OCI-LY7 (cell line): ENCODE data around the gene TCP11L2. TPM values are rescaled to one million over a fixed set of nuclear protein-coding genes. Genes with fewer than 3 reads are reported as not detected.

Source experiments
- BruUV-seq: library from RNA; stranded (reverse); fragments of 400-500 nt; replicated peaks from 2 replicates; lab custom pipeline; 2021; lab: Mats Ljungman, UMichigan
- CTCF ChIA-PET: fragments of 300-600 bp; sonication (Branson Sonifier 250); formaldehyde crosslinking; loops from one replicate; lab custom pipeline; 2022; ENCODE audit warnings: antibody characterized with exemption; ENCODE audit not compliant: unreplicated experiment; lab: Charles Lee
- POLR2A ChIA-PET: fragments of 300-600 bp; sonication (Branson Sonifier 250); formaldehyde crosslinking; loops from one replicate; lab custom pipeline; 2022; ENCODE audit warnings: antibody characterized with exemption; lab: Charles Lee
- DNase-seq: peaks from one replicate; pipeline ENCODE4 v3.0.0-alpha.2; 2015; ENCODE audit warnings: low spot score
- H2AFZ ChIP-seq: fragments of 200-600 bp; sonication (generic), shearing (Covaris generic); 2 replicates; pipeline ENCODE4 v1.6.1; 2014; ENCODE audit warnings: mild to moderate bottlenecking, antibody characterized with exemption, low read length, moderate library complexity
- H3K27ac ChIP-seq: fragments of 200-600 bp; sonication (generic); 2 replicates; pipeline ENCODE4 v1.5.1; 2014; ENCODE audit warnings: mixed run types, low read depth, mild to moderate bottlenecking, moderate library complexity, low read length, inconsistent platforms; ENCODE audit not compliant: poor library complexity, severe bottlenecking
- H3K36me3 ChIP-seq: fragments of 200-600 bp; sonication (generic); 2 replicates; pipeline ENCODE4 v1.6.1; 2014; ENCODE audit warnings: mild to moderate bottlenecking, antibody characterized with exemption, low read length, moderate library complexity, mixed read lengths; ENCODE audit not compliant: insufficient read depth
- H3K4me1 ChIP-seq: fragments of 200-600 bp; sonication (generic); 2 replicates; pipeline ENCODE4 v1.5.1; 2014; ENCODE audit warnings: mild to moderate bottlenecking, low read length; ENCODE audit not compliant: insufficient read depth, poor library complexity, severe bottlenecking
- H3K4me2 ChIP-seq: fragments of 200-600 bp; sonication (generic); 2 replicates; pipeline ENCODE4 v1.6.1; 2014; ENCODE audit warnings: mild to moderate bottlenecking, low read length
- H3K4me3 ChIP-seq: fragments of 200-600 bp; sonication (generic); 2 replicates; pipeline ENCODE4 v1.5.1; 2014; ENCODE audit warnings: mild to moderate bottlenecking, low read depth, low read length; ENCODE audit not compliant: poor library complexity, severe bottlenecking
- H3K79me2 ChIP-seq: fragments of 200-600 bp; sonication (generic); 2 replicates; pipeline ENCODE4 v1.6.1; 2016; ENCODE audit warnings: low read depth, mild to moderate bottlenecking, low read length, moderate library complexity, mixed read lengths; ENCODE audit not compliant: insufficient read depth
- H3K9me2 ChIP-seq: fragments of 200-600 bp; sonication (generic); 2 replicates; pipeline ENCODE4 v1.6.1; 2016; ENCODE audit warnings: mild to moderate bottlenecking, low read length, mixed read lengths; ENCODE audit not compliant: insufficient read depth
- H3K9me3 ChIP-seq: fragments of 200-600 bp; sonication (generic); 2 replicates; pipeline ENCODE4 v1.6.1; 2014; ENCODE audit warnings: mild to moderate bottlenecking, mixed run types, low read length, mixed read lengths
- H4K20me1 ChIP-seq: fragments of 200-600 bp; sonication (generic); 2 replicates; pipeline ENCODE4 v1.6.1; 2014; ENCODE audit warnings: mild to moderate bottlenecking, antibody characterized with exemption, low read length, moderate library complexity, mixed read lengths; ENCODE audit not compliant: insufficient read depth
- CTCF ChIP-seq: fragments of 200-600 bp; sonication (generic); conservative IDR thresholded peaks from 2 replicates; pipeline ENCODE4 v1.5.1; 2014; ENCODE audit warnings: mild to moderate bottlenecking, antibody characterized with exemption, low read length, moderate library complexity, mixed read lengths
- EZH2phosphoT487 ChIP-seq: fragments of 200-600 bp; sonication (generic); IDR thresholded peaks from 2 replicates; pipeline ENCODE4 v1.6.1; 2018; ENCODE audit warnings: low read depth, borderline replicate concordance, mild to moderate bottlenecking, mixed run types, antibody characterized with exemption, low read length, moderate library complexity, mixed read lengths
- intact Hi-C: fragments of 100-400 bp; cut with micrococcal nuclease; formaldehyde crosslinking; loops from one replicate; pipeline ENCODE4 v1.10.0; 2022; ENCODE audit not compliant: unreplicated experiment
- total RNA-seq, 2 experiments: library from RNA; depleted of rRNA in 1 of 2; stranded (reverse); fragments of >200 nt in 1 of 2; shearing (Covaris generic) in 1 of 2; gene quantifications; 2 replicates each; pipeline ENCODE4 v1.2.3, GENCODE V29; 2014 to 2022

Gene TCP11L2
- total RNA-seq, 2 experiments from 2014 or later = 1.8 to 9.8 TPM

- TF ChIP-seq CTCF = no peak
- TF ChIP-seq EZH2phosphoT487 = no peak
- intact Hi-C loops = loop anchor here (2.0 to 5.0 kb wide), 3 partner anchors 52 to 656 kb away; partner anchors contain the start of genes CKAP4, POLR3B and TMEM263
- CTCF ChIA-PET = interaction anchor here (1.6 kb wide), 1 partner anchor 57 kb away, joined by 5 read pairs; the partner anchor contains the start of gene POLR3B
- BruUV-seq = no TSS peak
- H3K4me3 ChIP-seq = peak overlapping the region; percentile 95
- POLR2A ChIA-PET = interaction anchor here (0.5 to 2.0 kb wide), 9 partner anchors 9 to 839 kb away, joined by 3 to 7 read pairs (median 6); partner anchors contain the start of gene POLR3B
- H3K9me3 ChIP-seq = no peaks in the 10 kb centered on the region
- H3K79me2 ChIP-seq = no peaks in the 10 kb centered on the region
- no peaks in the 10 kb centered on the region for H3K36me3 ChIP-seq
- H3K4me1 ChIP-seq = peaks cover 43% of the 10 kb centered on the region
- H3K9me2 ChIP-seq = no peaks in the 10 kb centered on the region
- H3K27ac ChIP-seq = peak overlapping the region; percentile 57
- no peaks in the 10 kb centered on the region for H4K20me1 ChIP-seq
- no peak for DNase-seq
- peak overlapping the region; percentile 86 for H3K4me2 ChIP-seq
- peak overlapping the region; percentile 93 for H2AFZ ChIP-seq
These were observed 1.3 kb upstream of the TCP11L2 start for GRCh38 chr12:106301241-106301610.

GRCh38 chr12:106301611-106302321, 767 bp upstream of the TCP11L2 start:
- TF ChIP-seq EZH2phosphoT487 = no peak
- no peak for TF ChIP-seq CTCF
- Histone ChIP-seq H3K36me3 (no peaks in the 10 kb centered on the region), H2AFZ (peak overlapping the region; percentile 93), H3K4me2 (peak overlapping the region; percentile 86), H3K9me3 (no peaks in the 10 kb centered on the region), H3K4me3 (peak overlapping the region; percentile 95), H4K20me1 (no peaks in the 10 kb centered on the region), H3K9me2 (no peaks in the 10 kb centered on the region), H3K4me1 (peaks cover 48% of the 10 kb centered on the region), H3K27ac (peak overlapping the region; percentile 57), H3K79me2 (no peaks in the 10 kb centered on the region)
- DNase-seq = peak; percentile 89
- intact Hi-C loops = loop anchor here (2.0 to 5.0 kb wide), 3 partner anchors 53 to 656 kb away; partner anchors contain the start of genes CKAP4, POLR3B and TMEM263
- ChIA-PET CTCF (interaction anchor here (1.6 kb wide), 1 partner anchor 56 kb away, joined by 5 read pairs; the partner anchor contains the start of gene POLR3B), POLR2A (interaction anchor here (1.2 to 2.0 kb wide), 4 partner anchors 9 to 56 kb away, joined by 6 to 7 read pairs (median 6); partner anchors contain the start of gene POLR3B)
- no TSS peak for BruUV-seq
